Panc1 (cell line): ENCODE data around the gene TMEM81.

Experiments
- POLR2AphosphoS5 ChIP-seq: IDR thresholded peaks from 2 replicates; pipeline ENCODE4 v1.6.1; 2012; ENCODE audit warnings: mild to moderate bottlenecking, low read depth, low read length, moderate library complexity
- SIN3A ChIP-seq: IDR thresholded peaks from 2 replicates; pipeline ENCODE4 v1.6.1; 2012; ENCODE audit warnings: low read depth, mild to moderate bottlenecking, low read length, moderate library complexity, borderline replicate concordance; ENCODE audit not compliant: insufficient read depth
- TCF7L2 ChIP-seq: IDR thresholded peaks from 2 replicates; pipeline ENCODE4 v1.6.1; 2011; ENCODE audit warnings: mild to moderate bottlenecking, low read depth, low read length, inconsistent platforms
- TF ChIP-seq, protein P1 (sequence below): fragments of 450-650 bp; IDR thresholded peaks from 2 replicates; pipeline ENCODE4 v1.5.1; 2017; ENCODE audit warnings: mild to moderate bottlenecking
- TF ChIP-seq, protein P2 (sequence below), 2 experiments: IDR thresholded peaks; 2 replicates each; pipeline ENCODE4 v1.6.1; 2011 to 2012; ENCODE audit warnings: low read depth in 2 of 2, control low read depth in 1 of 2, low read length in 1 of 2, mild to moderate bottlenecking in 1 of 2, moderate library complexity in 1 of 2; ENCODE audit not compliant: insufficient read depth in 1 of 2

DNA sequence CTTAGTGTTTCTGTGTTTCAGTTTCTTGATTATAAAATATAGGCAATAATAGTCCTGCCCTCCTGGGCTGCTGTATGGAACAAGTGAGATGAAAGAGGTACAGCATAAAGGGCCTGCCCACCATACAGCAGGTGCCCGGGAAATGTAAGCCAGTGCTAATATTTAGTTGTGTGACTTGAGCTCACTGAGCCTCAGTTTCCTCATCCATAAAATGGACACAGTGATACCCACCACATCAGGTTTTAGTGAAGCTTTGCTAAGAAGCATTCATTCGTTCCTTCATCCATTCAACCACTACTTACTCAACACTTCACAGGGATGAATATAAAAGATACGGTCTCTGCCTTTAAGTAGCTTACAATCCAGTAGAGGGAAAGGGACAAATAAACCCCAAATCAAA is 21.4 kb downstream of the TMEM81 start:
- TF ChIP-seq, protein P1, sequence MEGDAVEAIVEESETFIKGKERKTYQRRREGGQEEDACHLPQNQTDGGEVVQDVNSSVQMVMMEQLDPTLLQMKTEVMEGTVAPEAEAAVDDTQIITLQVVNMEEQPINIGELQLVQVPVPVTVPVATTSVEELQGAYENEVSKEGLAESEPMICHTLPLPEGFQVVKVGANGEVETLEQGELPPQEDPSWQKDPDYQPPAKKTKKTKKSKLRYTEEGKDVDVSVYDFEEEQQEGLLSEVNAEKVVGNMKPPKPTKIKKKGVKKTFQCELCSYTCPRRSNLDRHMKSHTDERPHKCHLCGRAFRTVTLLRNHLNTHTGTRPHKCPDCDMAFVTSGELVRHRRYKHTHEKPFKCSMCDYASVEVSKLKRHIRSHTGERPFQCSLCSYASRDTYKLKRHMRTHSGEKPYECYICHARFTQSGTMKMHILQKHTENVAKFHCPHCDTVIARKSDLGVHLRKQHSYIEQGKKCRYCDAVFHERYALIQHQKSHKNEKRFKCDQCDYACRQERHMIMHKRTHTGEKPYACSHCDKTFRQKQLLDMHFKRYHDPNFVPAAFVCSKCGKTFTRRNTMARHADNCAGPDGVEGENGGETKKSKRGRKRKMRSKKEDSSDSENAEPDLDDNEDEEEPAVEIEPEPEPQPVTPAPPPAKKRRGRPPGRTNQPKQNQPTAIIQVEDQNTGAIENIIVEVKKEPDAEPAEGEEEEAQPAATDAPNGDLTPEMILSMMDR = no peak
- TF ChIP-seq, protein P2, sequence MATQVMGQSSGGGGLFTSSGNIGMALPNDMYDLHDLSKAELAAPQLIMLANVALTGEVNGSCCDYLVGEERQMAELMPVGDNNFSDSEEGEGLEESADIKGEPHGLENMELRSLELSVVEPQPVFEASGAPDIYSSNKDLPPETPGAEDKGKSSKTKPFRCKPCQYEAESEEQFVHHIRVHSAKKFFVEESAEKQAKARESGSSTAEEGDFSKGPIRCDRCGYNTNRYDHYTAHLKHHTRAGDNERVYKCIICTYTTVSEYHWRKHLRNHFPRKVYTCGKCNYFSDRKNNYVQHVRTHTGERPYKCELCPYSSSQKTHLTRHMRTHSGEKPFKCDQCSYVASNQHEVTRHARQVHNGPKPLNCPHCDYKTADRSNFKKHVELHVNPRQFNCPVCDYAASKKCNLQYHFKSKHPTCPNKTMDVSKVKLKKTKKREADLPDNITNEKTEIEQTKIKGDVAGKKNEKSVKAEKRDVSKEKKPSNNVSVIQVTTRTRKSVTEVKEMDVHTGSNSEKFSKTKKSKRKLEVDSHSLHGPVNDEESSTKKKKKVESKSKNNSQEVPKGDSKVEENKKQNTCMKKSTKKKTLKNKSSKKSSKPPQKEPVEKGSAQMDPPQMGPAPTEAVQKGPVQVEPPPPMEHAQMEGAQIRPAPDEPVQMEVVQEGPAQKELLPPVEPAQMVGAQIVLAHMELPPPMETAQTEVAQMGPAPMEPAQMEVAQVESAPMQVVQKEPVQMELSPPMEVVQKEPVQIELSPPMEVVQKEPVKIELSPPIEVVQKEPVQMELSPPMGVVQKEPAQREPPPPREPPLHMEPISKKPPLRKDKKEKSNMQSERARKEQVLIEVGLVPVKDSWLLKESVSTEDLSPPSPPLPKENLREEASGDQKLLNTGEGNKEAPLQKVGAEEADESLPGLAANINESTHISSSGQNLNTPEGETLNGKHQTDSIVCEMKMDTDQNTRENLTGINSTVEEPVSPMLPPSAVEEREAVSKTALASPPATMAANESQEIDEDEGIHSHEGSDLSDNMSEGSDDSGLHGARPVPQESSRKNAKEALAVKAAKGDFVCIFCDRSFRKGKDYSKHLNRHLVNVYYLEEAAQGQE (IDR thresholded peaks at IDR 0.05; ENCODE audit: insufficient read depth in 1 of 2, low read depth in 2 of 2, low read length in 1 of 2) = no peak
- TF ChIP-seq POLR2AphosphoS5 = no peak
- TF ChIP-seq SIN3A = no peak
- no peak for TF ChIP-seq TCF7L2
